Measurements from ENCODE around the gene SPOCK3. TPM values are rescaled to one million over a fixed set of nuclear protein-coding genes. Genes with fewer than 3 reads are reported as not detected.

The SPOCK3 gene
- total RNA-seq, 2 experiments from 2014 or later = not detected

DNA sequence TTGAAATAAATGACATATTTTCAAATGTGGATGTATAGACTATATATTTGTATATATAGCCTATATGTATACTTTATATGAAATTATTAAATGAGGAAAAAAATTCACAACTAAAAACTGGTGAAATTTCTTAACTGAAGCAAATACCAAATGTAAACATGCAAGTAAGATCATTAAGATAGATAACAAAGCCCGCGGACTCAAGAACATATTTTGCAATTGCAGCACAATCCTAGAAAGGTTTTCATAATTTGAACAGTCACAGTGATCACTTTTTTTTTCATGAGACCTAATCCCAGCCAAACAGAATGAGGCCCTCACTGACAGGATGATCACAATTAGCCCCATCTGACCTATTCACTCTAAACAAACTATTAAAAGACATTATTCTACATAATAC lies 123.2 kb downstream of the SPOCK3 start:
- CTCF ChIA-PET = no interaction called here
- TF ChIP-seq, protein P1, sequence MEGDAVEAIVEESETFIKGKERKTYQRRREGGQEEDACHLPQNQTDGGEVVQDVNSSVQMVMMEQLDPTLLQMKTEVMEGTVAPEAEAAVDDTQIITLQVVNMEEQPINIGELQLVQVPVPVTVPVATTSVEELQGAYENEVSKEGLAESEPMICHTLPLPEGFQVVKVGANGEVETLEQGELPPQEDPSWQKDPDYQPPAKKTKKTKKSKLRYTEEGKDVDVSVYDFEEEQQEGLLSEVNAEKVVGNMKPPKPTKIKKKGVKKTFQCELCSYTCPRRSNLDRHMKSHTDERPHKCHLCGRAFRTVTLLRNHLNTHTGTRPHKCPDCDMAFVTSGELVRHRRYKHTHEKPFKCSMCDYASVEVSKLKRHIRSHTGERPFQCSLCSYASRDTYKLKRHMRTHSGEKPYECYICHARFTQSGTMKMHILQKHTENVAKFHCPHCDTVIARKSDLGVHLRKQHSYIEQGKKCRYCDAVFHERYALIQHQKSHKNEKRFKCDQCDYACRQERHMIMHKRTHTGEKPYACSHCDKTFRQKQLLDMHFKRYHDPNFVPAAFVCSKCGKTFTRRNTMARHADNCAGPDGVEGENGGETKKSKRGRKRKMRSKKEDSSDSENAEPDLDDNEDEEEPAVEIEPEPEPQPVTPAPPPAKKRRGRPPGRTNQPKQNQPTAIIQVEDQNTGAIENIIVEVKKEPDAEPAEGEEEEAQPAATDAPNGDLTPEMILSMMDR (IDR thresholded peaks at IDR 0.05) = no peak
- Histone ChIP-seq H3K27ac (ENCODE audit: low read depth in 1 of 2, low read length in 2 of 2) (no peak overlapping the region), H3K27me3 (ENCODE audit: control insufficient read depth in 1 of 2, insufficient read depth in 2 of 2, low read length in 2 of 2) (no peaks in the 10 kb centered on the region), H3K4me3 (ENCODE audit: low read length) (no peak overlapping the region), H3K9me3 (ENCODE audit: control insufficient read depth in 1 of 2, insufficient read depth in 1 of 2, low read length in 2 of 2) (no peaks in the 10 kb centered on the region), H3K4me1 (ENCODE audit: insufficient read depth, low read length) (no peaks in the 10 kb centered on the region), H3K36me3 (ENCODE audit: insufficient read depth, low read length) (no peaks in the 10 kb centered on the region)
- POLR2A ChIA-PET = no interaction called here
- H3K4me3 Mint-ChIP-seq = no peak overlapping the region
- no peak overlapping the region for H3K27ac Mint-ChIP-seq
- intact Hi-C loops (cut with DNase I, micrococcal nuclease) = no loop called here
- H3K27me3 Mint-ChIP-seq = no peaks in the 10 kb centered on the region
- no peaks in the 10 kb centered on the region for H3K36me3 Mint-ChIP-seq (ENCODE audit: low read depth)
- DNase-seq (no peak), ATAC-seq (ENCODE audit: poor library complexity) (no peak)
- H3K9me3 Mint-ChIP-seq = peaks cover 10% of the 10 kb centered on the region
- H3K4me1 Mint-ChIP-seq (ENCODE audit: low read depth) = no peaks in the 10 kb centered on the region

DNA sequence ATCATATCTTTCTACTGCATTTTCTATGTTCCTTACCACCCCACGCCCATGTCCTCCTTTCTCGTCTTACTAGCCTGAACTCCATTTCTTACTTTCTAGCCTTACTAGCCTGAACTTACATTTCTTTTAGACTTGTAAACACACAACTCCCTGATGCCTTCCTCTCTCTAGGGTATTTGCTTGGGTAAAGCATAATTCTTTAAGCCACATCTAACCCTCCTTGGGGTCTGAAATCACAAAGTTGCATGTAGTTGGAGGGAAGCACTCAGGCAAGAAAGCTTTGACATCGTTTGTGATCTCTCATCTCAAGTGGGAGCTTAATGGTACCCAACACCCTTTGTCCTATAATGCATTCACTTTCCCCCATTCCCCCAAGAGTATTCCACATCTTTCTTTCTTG lies 124.4 kb downstream of the SPOCK3 start:
- CTCF ChIA-PET = no interaction called here
- intact Hi-C loops (cut with DNase I, micrococcal nuclease) = no loop called here
- H3K9me3 ChIP-seq (ENCODE audit: control insufficient read depth in 1 of 2, insufficient read depth in 1 of 2, low read length in 2 of 2) = no peaks in the 10 kb centered on the region
- H3K27ac ChIP-seq (ENCODE audit: low read depth in 1 of 2, low read length in 2 of 2) = no peak overlapping the region
- H3K4me3 Mint-ChIP-seq = no peak overlapping the region
- no peaks in the 10 kb centered on the region for H3K36me3 ChIP-seq (ENCODE audit: insufficient read depth, low read length)
- no peaks in the 10 kb centered on the region for H3K27me3 ChIP-seq (ENCODE audit: control insufficient read depth in 1 of 2, insufficient read depth in 2 of 2, low read length in 2 of 2)
- no peak overlapping the region for H3K4me3 ChIP-seq (ENCODE audit: low read length)
- DNase-seq = no peak
- POLR2A ChIA-PET = no interaction called here
- H3K27me3 Mint-ChIP-seq = no peaks in the 10 kb centered on the region
- no peak for ATAC-seq (ENCODE audit: poor library complexity)
- H3K4me1 Mint-ChIP-seq (ENCODE audit: low read depth) = no peaks in the 10 kb centered on the region
- H3K36me3 Mint-ChIP-seq (ENCODE audit: low read depth) = no peaks in the 10 kb centered on the region
- H3K27ac Mint-ChIP-seq = no peak overlapping the region
- no peaks in the 10 kb centered on the region for H3K4me1 ChIP-seq (ENCODE audit: insufficient read depth, low read length)
- H3K9me3 Mint-ChIP-seq = peaks cover 13% of the 10 kb centered on the region
- TF ChIP-seq, protein P1 (IDR thresholded peaks at IDR 0.05) = no peak

DNA sequence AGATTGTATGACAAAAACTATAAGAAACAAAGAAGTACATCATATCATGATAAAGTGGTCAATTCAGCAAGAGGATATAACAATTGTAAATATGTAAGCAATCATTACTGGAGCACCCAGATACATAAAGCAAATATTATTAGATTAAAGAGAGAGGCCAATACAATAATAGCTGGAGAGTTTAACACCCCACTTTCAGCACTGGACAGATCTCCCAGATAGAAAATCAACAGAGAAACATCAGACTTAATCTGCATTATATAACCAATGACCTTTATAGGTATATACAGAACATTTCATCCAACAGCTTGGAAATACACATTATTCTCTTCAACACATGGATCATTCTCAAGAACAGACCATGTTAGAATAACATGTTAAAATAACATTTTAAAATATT lies 128.4 kb downstream of the SPOCK3 start:
- ATAC-seq (ENCODE audit: poor library complexity) = no peak
- Mint-ChIP-seq H3K4me3 (no peak overlapping the region), H3K27ac (no peak overlapping the region), H3K4me1 (ENCODE audit: low read depth) (no peaks in the 10 kb centered on the region), H3K36me3 (ENCODE audit: low read depth) (no peaks in the 10 kb centered on the region), H3K9me3 (peaks cover 20% of the 10 kb centered on the region), H3K27me3 (no peaks in the 10 kb centered on the region)
- TF ChIP-seq, protein P1 (IDR thresholded peaks at IDR 0.05) = no peak
- intact Hi-C loops (cut with DNase I, micrococcal nuclease) = no loop called here
- H3K27me3 ChIP-seq (ENCODE audit: control insufficient read depth in 1 of 2, insufficient read depth in 2 of 2, low read length in 2 of 2) = no peaks in the 10 kb centered on the region
- no peak overlapping the region for H3K4me3 ChIP-seq (ENCODE audit: low read length)
- H3K27ac ChIP-seq (ENCODE audit: low read depth in 1 of 2, low read length in 2 of 2) = no peak overlapping the region
- DNase-seq = no peak
- no peaks in the 10 kb centered on the region for H3K36me3 ChIP-seq (ENCODE audit: insufficient read depth, low read length)
- H3K4me1 ChIP-seq (ENCODE audit: insufficient read depth, low read length) = no peaks in the 10 kb centered on the region
- POLR2A ChIA-PET = no interaction called here
- no peaks in the 10 kb centered on the region for H3K9me3 ChIP-seq (ENCODE audit: control insufficient read depth in 1 of 2, insufficient read depth in 1 of 2, low read length in 2 of 2)
- CTCF ChIA-PET = no interaction called here

Data from CD4-positive, alpha-beta T cell (primary cell).